Rectal smooth muscle tissue (tissue), 1 donor: Measurements from ENCODE around the gene KIF21A.

Experiments used
- H3K27ac ChIP-seq: one replicate; pipeline ENCODE4 v1.7.0; 2013; ENCODE audit warnings: low read depth, low read length, inconsistent platforms
- H3K27me3 ChIP-seq: one replicate; pipeline ENCODE4 v1.7.0; 2013; ENCODE audit warnings: low read length; ENCODE audit not compliant: control insufficient read depth, insufficient read depth
- H3K36me3 ChIP-seq: one replicate; pipeline ENCODE4 v1.7.0; 2013; ENCODE audit warnings: low read length; ENCODE audit not compliant: control insufficient read depth, insufficient read depth
- H3K4me1 ChIP-seq: one replicate; pipeline ENCODE4 v1.7.0; 2013; ENCODE audit warnings: low read length; ENCODE audit not compliant: control insufficient read depth, insufficient read depth
- H3K4me3 ChIP-seq: one replicate; pipeline ENCODE4 v1.7.0; 2013; ENCODE audit warnings: low read length
- H3K9ac ChIP-seq: one replicate; pipeline ENCODE4 v1.7.0; 2013; ENCODE audit warnings: low read length

Gene KIF21A

GRCh38 chr12:39272871-39273655 lies 169.9 kb downstream of the KIF21A start:
- Histone ChIP-seq H3K9ac (no peak overlapping the region), H3K27ac (no peak overlapping the region), H3K36me3 (no peaks in the 10 kb centered on the region), H3K4me3 (no peak overlapping the region), H3K27me3 (no peaks in the 10 kb centered on the region), H3K4me1 (no peaks in the 10 kb centered on the region)

- no peak overlapping the region for H3K27ac ChIP-seq
- no peaks in the 10 kb centered on the region for H3K36me3 ChIP-seq
- no peak overlapping the region for H3K9ac ChIP-seq
- no peaks in the 10 kb centered on the region for H3K4me1 ChIP-seq
- no peaks in the 10 kb centered on the region for H3K27me3 ChIP-seq
- no peak overlapping the region for H3K4me3 ChIP-seq
Observed at GRCh38 chr12:39269492-39269891, 173.4 kb downstream of the KIF21A start.

GRCh38 chr12:39267886-39268285 lies 175.0 kb downstream of the KIF21A start:
- no peak overlapping the region for H3K27ac ChIP-seq
- no peak overlapping the region for H3K9ac ChIP-seq
- no peaks in the 10 kb centered on the region for H3K27me3 ChIP-seq
- no peak overlapping the region for H3K4me3 ChIP-seq
- H3K36me3 ChIP-seq, result no peaks in the 10 kb centered on the region
- no peaks in the 10 kb centered on the region for H3K4me1 ChIP-seq

- Histone ChIP-seq H3K27me3 (no peaks in the 10 kb centered on the region), H3K4me1 (no peaks in the 10 kb centered on the region), H3K4me3 (no peak overlapping the region), H3K9ac (no peak overlapping the region), H3K27ac (no peak overlapping the region), H3K36me3 (no peaks in the 10 kb centered on the region)
Observed at GRCh38 chr12:39252628-39253027, 190.3 kb downstream of the KIF21A start.
